IMR-90 (cell line): ENCODE data around the gene TGFB1. TPM values are rescaled to one million over a fixed set of nuclear protein-coding genes. Genes with fewer than 3 reads are reported as not detected.

Experiments used
- ATAC-seq: fragments of 200-7000 bp; cut with Tn5 transposase; 2 replicates; pipeline ENCODE4 v1.9.1; 2020; ENCODE audit warnings: low read depth, mild to moderate bottlenecking, moderate library complexity
- BruUV-seq: library from RNA; stranded (reverse); fragments of 400-500 nt; replicated peaks from 2 replicates; lab custom pipeline; 2021; lab: Mats Ljungman, UMichigan
- CTCF ChIA-PET: fragments of 300-600 bp; formaldehyde crosslinking; extraction: SDS; loops from one replicate; lab custom pipeline; 2021; ENCODE audit warnings: antibody characterized with exemption; lab: Yijun Ruan, JAX
- POLR2A ChIA-PET: fragments of 300-600 bp; sonication (Branson Sonifier 250); formaldehyde crosslinking; loops from one replicate; lab custom pipeline; 2022; ENCODE audit warnings: antibody characterized with exemption; ENCODE audit not compliant: unreplicated experiment; lab: Charles Lee
- DNase-seq: peaks from one replicate; pipeline ENCODE4 v3.0.0; 2013
- H2AFZ ChIP-seq: replicated peaks from 2 replicates; pipeline ENCODE3; 2013; ENCODE audit warnings: low read length, mild to moderate bottlenecking; ENCODE audit not compliant: poor library complexity
- H2AK5ac ChIP-seq: 2 replicates; pipeline ENCODE4 v1.6.1; 2013; ENCODE audit warnings: low read depth, low read length, inconsistent platforms
- H2AK9ac ChIP-seq: replicated peaks from 2 replicates; pipeline ENCODE3; 2013; ENCODE audit warnings: mild to moderate bottlenecking, low read depth, low read length, moderate library complexity; ENCODE audit not compliant: poor library complexity
- H2BK120ac ChIP-seq: 2 replicates; pipeline ENCODE4 v1.6.1; 2013; ENCODE audit warnings: low read depth, low read length, inconsistent platforms
- H2BK15ac ChIP-seq: 3 replicates; pipeline ENCODE4 v1.6.1; 2013; ENCODE audit warnings: low read depth, low read length, inconsistent platforms
- H2BK20ac ChIP-seq: 2 replicates; pipeline ENCODE4 v1.6.1; 2013; ENCODE audit warnings: low read depth, mild to moderate bottlenecking, inconsistent platforms, low read length, moderate library complexity
- H2BK5ac ChIP-seq: 2 replicates; pipeline ENCODE4 v1.6.1; 2013; ENCODE audit warnings: mild to moderate bottlenecking, low read depth, low read length, inconsistent platforms; ENCODE audit not compliant: poor library complexity, severe bottlenecking
- H3K14ac ChIP-seq: replicated peaks from 2 replicates; pipeline ENCODE4 v1.6.1; 2013; ENCODE audit warnings: low read depth, low read length, inconsistent platforms
- H3K18ac ChIP-seq: 2 replicates; pipeline ENCODE4 v1.6.1; 2013; ENCODE audit warnings: low read depth, low read length, control low read depth
- H3K23ac ChIP-seq: 2 replicates; pipeline ENCODE4 v1.6.1; 2013; ENCODE audit warnings: low read depth, low read length, inconsistent platforms
- H3K27ac ChIP-seq: 2 replicates; pipeline ENCODE4 v1.5.1; 2013; ENCODE audit warnings: mild to moderate bottlenecking, control low read depth, low read length; ENCODE audit not compliant: insufficient read depth
- H3K27me3 ChIP-seq: 2 replicates; pipeline ENCODE4 v1.6.1; 2013; ENCODE audit warnings: low read length; ENCODE audit not compliant: control insufficient read depth, insufficient read depth
- H3K36me3 ChIP-seq: 2 replicates; pipeline ENCODE4 v1.6.1; 2013; ENCODE audit warnings: low read length, mixed read lengths; ENCODE audit not compliant: control insufficient read depth, insufficient read depth
- H3K4ac ChIP-seq: 2 replicates; pipeline ENCODE4 v1.6.1; 2013; ENCODE audit warnings: low read depth, low read length, inconsistent platforms
- H3K4me1 ChIP-seq: 2 replicates; pipeline ENCODE4 v1.6.1; 2013; ENCODE audit warnings: low read length, mixed read lengths; ENCODE audit not compliant: control insufficient read depth, insufficient read depth
- H3K4me2 ChIP-seq: 2 replicates; pipeline ENCODE4 v1.6.1; 2013; ENCODE audit warnings: low read depth, mild to moderate bottlenecking, control low read depth, low read length, moderate library complexity
- H3K4me3 ChIP-seq: 2 replicates; pipeline ENCODE4 v1.5.1; 2013; ENCODE audit warnings: low read depth, mild to moderate bottlenecking, control low read depth, low read length, moderate library complexity; ENCODE audit not compliant: insufficient read depth
- H3K56ac ChIP-seq: 2 replicates; pipeline ENCODE4 v1.6.1; 2013; ENCODE audit warnings: low read length, inconsistent platforms; ENCODE audit not compliant: insufficient read depth; ENCODE audit errors: extremely low read depth
- H3K79me1 ChIP-seq, 2 experiments: 2 replicates each; pipeline ENCODE4 v1.6.1; 2013; ENCODE audit warnings: low read length in 2 of 2, inconsistent platforms in 1 of 2, low read depth in 1 of 2
- H3K9ac ChIP-seq: 2 replicates; pipeline ENCODE4 v1.6.1; 2013; ENCODE audit warnings: low read depth, low read length, control low read depth
- H3K9me1 ChIP-seq: 2 replicates; pipeline ENCODE4 v1.6.1; 2013; ENCODE audit warnings: low read length, inconsistent platforms; ENCODE audit not compliant: insufficient read depth
- H3K9me3 ChIP-seq: 2 replicates; pipeline ENCODE4 v1.6.1; 2013; ENCODE audit warnings: low read length; ENCODE audit not compliant: control insufficient read depth, insufficient read depth
- H4K20me1 ChIP-seq: 2 replicates; pipeline ENCODE4 v1.6.1; 2013; ENCODE audit warnings: low read length, inconsistent platforms; ENCODE audit not compliant: insufficient read depth
- H4K5ac ChIP-seq: 2 replicates; pipeline ENCODE4 v1.6.1; 2013; ENCODE audit warnings: mild to moderate bottlenecking, low read depth, low read length, control low read depth
- H4K8ac ChIP-seq, 2 experiments: 2 replicates each; pipeline ENCODE4 v1.6.1; 2013; ENCODE audit warnings: low read depth in 2 of 2, low read length in 2 of 2, control low read depth in 1 of 2, inconsistent platforms in 1 of 2
- H4K91ac ChIP-seq: 2 replicates; pipeline ENCODE4 v1.6.1; 2013; ENCODE audit warnings: low read depth, low read length, inconsistent platforms; ENCODE audit not compliant: insufficient read depth
- BHLHE40 ChIP-seq: fragments of 150-350 bp; IDR thresholded peaks from 2 replicates; pipeline ENCODE4 v1.6.1; 2016; ENCODE audit warnings: mild to moderate bottlenecking, low read depth, low read length
- CEBPB ChIP-seq: IDR thresholded peaks from 2 replicates; pipeline ENCODE4 v1.6.1; 2012; ENCODE audit warnings: low read depth, low read length, improper control_type of control experiment
- CHD1 ChIP-seq: IDR thresholded peaks from 2 replicates; pipeline ENCODE4 v1.6.1; 2012; ENCODE audit warnings: low read depth, low read length, improper control_type of control experiment
- MAZ ChIP-seq: IDR thresholded peaks from 2 replicates; pipeline ENCODE4 v1.6.1; 2012; ENCODE audit warnings: low read depth, mild to moderate bottlenecking, low read length, improper control_type of control experiment, moderate library complexity, borderline replicate concordance
- POLR2A ChIP-seq: IDR thresholded peaks from 2 replicates; pipeline ENCODE4 v1.6.1; 2012; ENCODE audit warnings: mild to moderate bottlenecking, low read depth, low read length
- SMC3 ChIP-seq: fragments of 150-350 bp; IDR thresholded peaks from 2 replicates; pipeline ENCODE4 v1.6.1; 2016; ENCODE audit warnings: low read depth, mild to moderate bottlenecking, antibody characterized with exemption, low read length, moderate library complexity
- WGBS, 2 experiments: methylation state at CpG; one replicate each; pipeline versions ENCODE4 v1.1.5 to v1.1.7; 2013; ENCODE audit warnings: missing lambda C conversion rate in 2 of 2; ENCODE audit not compliant: insufficient read length in 1 of 2; ENCODE audit errors: extremely low coverage in 2 of 2; 5-methylcytosine and 5-hydroxymethylcytosine counted together
- dilution Hi-C: fragments of 300-500 bp; cut with HindIII; formaldehyde crosslinking; loops from one replicate; pipeline ENCODE4 v1.14.3; 2018; ENCODE audit warnings: low sequenced_read_pairs; ENCODE audit not compliant: unreplicated experiment
- in situ Hi-C: fragments of 300-500 bp; cut with MboI; formaldehyde crosslinking; loops from 3 replicates; pipeline ENCODE4 v1.14.3; 2019; ENCODE audit warnings: low sequenced_read_pairs, inconsistent platforms, mixed read lengths
- intact Hi-C: fragments of 100-400 bp; cut with micrococcal nuclease; formaldehyde crosslinking; loops from 2 replicates; pipeline ENCODE4 v1.10.0; 2022
- polyA plus RNA-seq, 3 experiments: library from polyadenylated mRNA; depleted of rRNA; stranded (reverse); fragments of >200 nt; gene quantifications; 2 replicates each; pipeline ENCODE4 v1.2.3, GENCODE V29; 2012; ENCODE audit warnings: low replicate concordance in 1 of 3
- total RNA-seq: library from RNA; depleted of rRNA; stranded (reverse); fragments of >200 nt; gene quantifications from 2 replicates; pipeline ENCODE4 v1.2.3, GENCODE V29; 2012

TGFB1 gene
- total and polyA plus RNA-seq, 2 of the 4 experiments (the other 2 are of a cell fraction): 3.2 to 26.7 TPM

- in situ Hi-C loops: no loop called here
- dilution Hi-C loops: no loop called here
These were observed 13.8 kb downstream of the TGFB1 start for GRCh38 chr19:41339936-41340335.

More at GRCh38 chr19:41339936-41340335, 13.8 kb downstream of the TGFB1 start:
- Histone ChIP-seq H3K4me3 (no peak overlapping the region), H2AK9ac (no peak overlapping the region), H4K20me1 (peaks cover 30% of the 10 kb centered on the region), H4K5ac (no peak overlapping the region), H2BK120ac (no peak overlapping the region), H2BK5ac (no peak overlapping the region), H4K8ac (no peak overlapping the region), H2AK5ac (no peak overlapping the region), H3K4ac (no peak overlapping the region), H3K23ac (no peak overlapping the region), H3K27ac (no peak overlapping the region), H3K9me1 (no peaks in the 10 kb centered on the region; the same call in 1 of the 2 replicates), H2BK20ac (no peak overlapping the region), H3K9ac (no peak overlapping the region), H3K14ac (no peak overlapping the region), H3K27me3 (no peaks in the 10 kb centered on the region), H3K9me3 (no peaks in the 10 kb centered on the region), H3K56ac (no peak overlapping the region), H3K79me1 (peaks cover 16 to 47% of the 10 kb centered on the region in 2 experiments), H3K4me1 (no peaks in the 10 kb centered on the region), H2BK15ac (no peak overlapping the region), H4K91ac (no peak overlapping the region), H3K4me2 (no peak overlapping the region), H2AFZ (no peak overlapping the region), H3K18ac (no peak overlapping the region), H3K36me3 (peaks cover 54% of the 10 kb centered on the region)
- ATAC-seq: peak; percentile 62
- intact Hi-C loops: no loop called here
- CTCF ChIA-PET: no interaction called here
- BruUV-seq: no TSS peak
- peak; percentile 61 for DNase-seq
- POLR2A ChIA-PET: no interaction called here
- TF ChIP-seq CEBPB (peak; percentile 36; the same call in 1 of the 2 replicates), POLR2A (no peak), CHD1 (no peak), BHLHE40 (no peak), SMC3 (no peak), MAZ (no peak)
- 96% methylated on average over 4 of the region's 5 CpGs; no CpG with 5 or more reads in 1 of the 2 experiments for WGBS, 2 experiments
